ENCODE measurements around the gene DMBT1. TPM values are rescaled to one million over a fixed set of nuclear protein-coding genes. Genes with fewer than 3 reads are reported as not detected.

The DMBT1 gene
- total RNA-seq, 1 donor from 2014 or later: 78.6 TPM

DNA sequence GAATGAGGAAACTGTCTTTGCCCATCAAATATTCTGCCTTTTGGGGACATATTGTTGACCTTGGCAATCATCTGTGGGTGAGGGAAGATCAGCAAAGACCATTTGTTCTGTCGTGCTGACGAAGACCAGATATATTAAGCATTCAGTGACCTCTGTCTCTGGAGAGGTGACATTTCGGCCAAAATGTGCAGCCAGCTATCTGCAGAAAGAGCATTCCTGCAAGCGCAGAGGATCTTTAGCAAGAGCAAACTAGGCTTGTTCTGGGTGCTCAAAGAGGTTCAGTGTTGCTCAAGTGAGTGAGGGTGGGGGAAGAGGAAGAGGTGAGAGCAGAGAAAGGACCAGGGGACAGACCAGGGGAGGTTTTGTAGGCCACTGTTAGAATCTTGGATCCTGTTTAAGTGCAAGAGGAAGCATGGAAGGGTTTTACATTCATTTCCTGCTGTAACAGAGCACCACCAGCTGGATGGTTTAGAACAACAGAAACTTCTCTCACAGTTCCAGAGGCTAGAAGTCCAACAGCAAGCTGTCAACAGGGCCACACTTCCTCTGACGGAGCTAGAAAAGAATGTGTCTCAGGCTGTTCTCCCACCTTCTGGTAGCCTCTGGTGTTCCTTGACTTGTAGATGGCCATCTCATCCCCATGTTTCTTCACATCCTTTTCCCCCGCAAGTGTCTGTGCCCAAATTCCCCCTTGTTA lies 127.9 kb downstream of the DMBT1 start:
- intact Hi-C loops (cut with DNase I): no loop called here
- Histone ChIP-seq H3K36me3 (no peaks in the 10 kb centered on the region), H3K9me3 (no peaks in the 10 kb centered on the region), H3K27ac (no peak overlapping the region), H3K27me3 (peaks cover 2% of the 10 kb centered on the region), H3K4me3 (no peak overlapping the region), H3K4me1 (peaks cover 9% of the 10 kb centered on the region)
- DNase-seq (no peak), ATAC-seq (peak; percentile 79)
- TF ChIP-seq, protein P1, sequence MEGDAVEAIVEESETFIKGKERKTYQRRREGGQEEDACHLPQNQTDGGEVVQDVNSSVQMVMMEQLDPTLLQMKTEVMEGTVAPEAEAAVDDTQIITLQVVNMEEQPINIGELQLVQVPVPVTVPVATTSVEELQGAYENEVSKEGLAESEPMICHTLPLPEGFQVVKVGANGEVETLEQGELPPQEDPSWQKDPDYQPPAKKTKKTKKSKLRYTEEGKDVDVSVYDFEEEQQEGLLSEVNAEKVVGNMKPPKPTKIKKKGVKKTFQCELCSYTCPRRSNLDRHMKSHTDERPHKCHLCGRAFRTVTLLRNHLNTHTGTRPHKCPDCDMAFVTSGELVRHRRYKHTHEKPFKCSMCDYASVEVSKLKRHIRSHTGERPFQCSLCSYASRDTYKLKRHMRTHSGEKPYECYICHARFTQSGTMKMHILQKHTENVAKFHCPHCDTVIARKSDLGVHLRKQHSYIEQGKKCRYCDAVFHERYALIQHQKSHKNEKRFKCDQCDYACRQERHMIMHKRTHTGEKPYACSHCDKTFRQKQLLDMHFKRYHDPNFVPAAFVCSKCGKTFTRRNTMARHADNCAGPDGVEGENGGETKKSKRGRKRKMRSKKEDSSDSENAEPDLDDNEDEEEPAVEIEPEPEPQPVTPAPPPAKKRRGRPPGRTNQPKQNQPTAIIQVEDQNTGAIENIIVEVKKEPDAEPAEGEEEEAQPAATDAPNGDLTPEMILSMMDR (IDR thresholded peaks at IDR 0.05): no peak

DNA sequence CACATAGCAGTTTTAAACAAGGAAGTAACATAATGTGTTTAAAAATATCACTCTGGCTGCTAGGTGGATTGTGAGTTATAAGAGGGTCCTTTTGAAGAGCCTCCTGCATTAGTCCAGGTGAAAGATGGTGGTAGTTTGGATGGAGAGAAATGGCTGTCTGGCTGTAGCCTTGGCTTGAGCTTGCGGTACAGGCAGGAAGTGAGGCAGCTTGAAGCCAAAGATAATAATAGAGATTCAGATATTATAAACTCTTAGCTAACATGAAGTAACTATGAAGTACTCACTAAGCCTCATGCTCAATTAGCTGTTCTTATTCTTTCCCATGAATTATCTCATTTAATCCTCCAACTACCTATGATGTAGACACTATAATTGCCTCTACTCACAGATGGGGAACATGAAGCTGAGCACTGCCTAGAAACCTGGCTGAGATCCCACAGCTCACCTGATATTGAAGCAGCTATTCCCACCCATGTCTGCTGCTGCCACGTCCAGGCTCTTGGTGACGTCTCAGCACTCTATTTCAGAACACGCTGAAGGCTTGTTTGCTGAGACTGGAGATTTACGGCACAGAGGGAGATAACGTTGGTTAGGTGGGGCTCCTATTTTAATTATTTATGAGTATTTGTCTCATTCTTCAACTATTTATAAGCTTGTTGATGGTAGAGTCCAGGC lies 128.7 kb downstream of the DMBT1 start:
- Histone ChIP-seq H3K27ac (no peak overlapping the region), H3K4me3 (no peak overlapping the region), H3K27me3 (peaks cover 6% of the 10 kb centered on the region), H3K4me1 (peaks cover 9% of the 10 kb centered on the region), H3K9me3 (no peaks in the 10 kb centered on the region), H3K36me3 (no peaks in the 10 kb centered on the region)
- intact Hi-C loops (cut with DNase I): no loop called here
- DNase-seq: no peak
- no peak for ATAC-seq
- TF ChIP-seq, protein P1 (IDR thresholded peaks at IDR 0.05): no peak

DNA sequence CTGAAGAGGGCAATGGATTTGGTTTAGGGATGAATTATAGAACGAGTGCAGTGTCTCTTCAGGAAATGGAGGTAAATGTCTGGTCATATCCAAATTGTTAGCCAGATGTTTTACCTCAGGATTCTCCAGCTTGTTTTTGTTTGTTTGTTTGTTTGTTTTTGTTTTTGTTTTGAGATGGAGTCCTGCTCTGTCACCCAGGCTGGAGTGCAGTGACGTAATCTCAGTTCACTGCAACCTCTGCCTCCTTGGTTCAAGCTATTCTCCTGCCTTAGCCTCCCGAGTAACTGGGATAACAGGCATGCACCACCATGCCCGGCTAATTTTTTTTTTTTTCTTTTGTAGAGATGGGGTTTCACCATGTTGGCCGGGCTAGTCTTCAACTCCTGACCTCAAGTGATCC lies 132.2 kb downstream of the DMBT1 start:
- ATAC-seq (no peak), DNase-seq (no peak)
- Histone ChIP-seq H3K4me3 (no peak overlapping the region), H3K4me1 (peaks cover 9% of the 10 kb centered on the region), H3K36me3 (no peaks in the 10 kb centered on the region), H3K27ac (no peak overlapping the region), H3K27me3 (peaks cover 6% of the 10 kb centered on the region), H3K9me3 (no peaks in the 10 kb centered on the region)
- intact Hi-C loops (cut with DNase I): no loop called here
- TF ChIP-seq, protein P1 (IDR thresholded peaks at IDR 0.05): no peak

Other genes starting within 250 kb of the DMBT1 start
- 59.9 TPM for gene PLEKHA1, start 186.0 kb upstream of the DMBT1 start, total RNA-seq
- not detected for gene ARMS2, start 106.1 kb upstream of the DMBT1 start, total RNA-seq
- 83.8 TPM for gene HTRA1, start 99.2 kb upstream of the DMBT1 start, total RNA-seq
- gene C10orf120, start 139.1 kb downstream of the DMBT1 start, total RNA-seq: not detected

Measured in upper lobe of right lung (tissue), 1 donor.